Ovary (tissue), 3 donors: ENCODE results near the gene PHACTR1.

Experiments used
- CTCF ChIP-seq, 3 donors: fragments of 450-650 bp in 2 of 3; fragments of 200-600 bp in 1 of 3; IDR thresholded peaks; one replicate each; pipeline versions ENCODE4 v1.5.1 to v1.8.0; 2016 to 2022; ENCODE audit warnings: antibody characterized with exemption in 3 of 3, mild to moderate bottlenecking in 1 of 3
- EP300 ChIP-seq: sonication (generic); formaldehyde crosslinking; IDR thresholded peaks from one replicate; pipeline ENCODE4 v1.6.1; 2017; ENCODE audit warnings: antibody characterized with exemption
- POLR2A ChIP-seq: fragments of 450-650 bp; IDR thresholded peaks from one replicate; pipeline ENCODE4 v1.6.1; 2017; ENCODE audit warnings: antibody characterized with exemption, mild to moderate bottlenecking, moderate library complexity
- donor health status: DM: no; HTN: no; CAD: no.

- TF ChIP-seq CTCF (IDR thresholded peaks at IDR 0.05) (no peak), POLR2A (no peak), EP300 (no peak)
Observed at GRCh38 chr6:13334953-13335352, 618.4 kb downstream of the PHACTR1 start.
